ENCODE results near the gene WDFY2.
"Not testable (repeated sequence)": the region's sequence is repeated elsewhere in the genome, so short reads cannot be mapped to it uniquely, and the experiment has no call there.

The WDFY2 gene

GRCh38 chr13:51632591-51633362 lies 48.5 kb downstream of the WDFY2 start:
- H3K4me3 ChIP-seq (ENCODE audit: low read depth, low read length) = no peak overlapping the region

GRCh38 chr13:51635137-51635878 lies 51.0 kb downstream of the WDFY2 start:
- no peak for TF ChIP-seq CTCF (IDR thresholded peaks at IDR 0.05; ENCODE audit: low read depth, low read length)
- no peak overlapping the region for H3K4me3 ChIP-seq (ENCODE audit: low read depth, low read length)

More at GRCh38 chr13:51632591-51633362, 48.5 kb downstream of the WDFY2 start:
- TF ChIP-seq CTCF (IDR thresholded peaks at IDR 0.05; ENCODE audit: low read depth, low read length) = no peak

- no peak overlapping the region for H3K4me3 ChIP-seq (ENCODE audit: low read depth, low read length)
- no peak for TF ChIP-seq CTCF (IDR thresholded peaks at IDR 0.05; ENCODE audit: low read depth, low read length)
Observed at GRCh38 chr13:51636349-51636890, 52.2 kb downstream of the WDFY2 start.

- no peak for TF ChIP-seq CTCF (IDR thresholded peaks at IDR 0.05; ENCODE audit: low read depth, low read length)
- H3K4me3 ChIP-seq (ENCODE audit: low read depth, low read length) = no peak overlapping the region
Observed at GRCh38 chr13:51637852-51638215, 53.6 kb downstream of the WDFY2 start.

- no peak for TF ChIP-seq CTCF (IDR thresholded peaks at IDR 0.05; ENCODE audit: low read depth, low read length)
- no peak overlapping the region for H3K4me3 ChIP-seq (ENCODE audit: low read depth, low read length)
Observed at GRCh38 chr13:51638216-51638871, 54.1 kb downstream of the WDFY2 start.

- no peak overlapping the region for H3K4me3 ChIP-seq (ENCODE audit: low read depth, low read length)
- no peak for TF ChIP-seq CTCF (IDR thresholded peaks at IDR 0.05; ENCODE audit: low read depth, low read length)
Observed at GRCh38 chr13:51639171-51639570, 54.9 kb downstream of the WDFY2 start.

GRCh38 chr13:51640696-51641095 lies 56.4 kb downstream of the WDFY2 start:
- not testable (repeated sequence) for H3K4me3 ChIP-seq (ENCODE audit: low read depth, low read length)
